ENCODE data around the gene BROX. TPM values are rescaled to one million over a fixed set of nuclear protein-coding genes. Genes with fewer than 3 reads are reported as not detected.
"Not testable (repeated sequence)": the region's sequence is repeated elsewhere in the genome, so short reads cannot be mapped to it uniquely, and the experiment has no call there.

The BROX gene, protein sequence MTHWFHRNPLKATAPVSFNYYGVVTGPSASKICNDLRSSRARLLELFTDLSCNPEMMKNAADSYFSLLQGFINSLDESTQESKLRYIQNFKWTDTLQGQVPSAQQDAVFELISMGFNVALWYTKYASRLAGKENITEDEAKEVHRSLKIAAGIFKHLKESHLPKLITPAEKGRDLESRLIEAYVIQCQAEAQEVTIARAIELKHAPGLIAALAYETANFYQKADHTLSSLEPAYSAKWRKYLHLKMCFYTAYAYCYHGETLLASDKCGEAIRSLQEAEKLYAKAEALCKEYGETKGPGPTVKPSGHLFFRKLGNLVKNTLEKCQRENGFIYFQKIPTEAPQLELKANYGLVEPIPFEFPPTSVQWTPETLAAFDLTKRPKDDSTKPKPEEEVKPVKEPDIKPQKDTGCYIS
- total RNA-seq: 27.8 and 34.6 TPM in 2 replicates

DNA sequence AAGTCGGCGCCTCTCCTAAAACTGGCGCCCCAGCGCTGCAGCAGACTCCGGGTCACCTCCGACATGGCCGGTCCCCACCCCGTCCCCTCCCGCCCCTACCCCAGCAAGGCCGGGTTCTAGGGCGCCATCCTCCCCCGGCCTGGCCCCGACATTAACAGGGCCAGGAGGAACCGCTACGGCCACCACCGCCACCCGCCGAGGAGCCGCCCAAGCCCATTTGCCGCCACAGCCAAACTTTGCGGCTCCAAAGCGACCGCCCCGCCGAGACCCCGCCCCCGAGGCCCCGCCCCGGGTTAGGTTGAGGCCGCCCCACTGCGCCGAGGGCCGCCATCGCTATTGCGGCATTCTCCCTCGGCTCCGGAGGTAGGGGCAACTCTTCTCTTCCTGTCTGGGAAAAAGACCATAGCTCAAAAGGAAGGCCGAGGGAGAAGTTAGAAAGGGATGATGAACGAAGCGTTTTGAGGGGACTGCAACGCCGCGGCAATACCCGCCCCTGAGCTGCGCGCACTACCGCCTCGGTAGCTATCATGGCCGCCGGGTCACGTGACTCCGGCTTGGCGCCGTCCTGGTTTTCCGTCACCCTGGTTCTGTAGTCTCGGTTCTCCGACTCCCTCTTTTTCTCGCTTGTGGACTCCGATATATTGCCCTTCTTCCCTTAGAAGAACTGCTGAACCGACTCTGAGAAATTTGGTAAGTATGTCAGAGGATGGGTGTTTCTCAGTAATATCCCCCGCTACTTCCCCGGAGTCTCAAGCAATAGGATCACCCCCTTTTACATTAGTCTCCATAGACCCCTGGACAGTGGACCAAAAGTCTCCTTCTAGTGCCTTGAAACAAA is at the start of gene BROX, which contains the start of gene AIDA:
Gene BROX, plus strand, starts transcription at position 312 of the 838 bp plus-strand sequence. CDS start 3,136 bp downstream, outside the sequence.
Gene AIDA, minus strand, starts transcription at position 239 of the 838 bp plus-strand sequence. Its CDS starts 174 bp downstream, at position 65.
- peak within 1 kb of the TSS; percentile 93 for H3K4me3 Mint-ChIP-seq
- H3K9me3 Mint-ChIP-seq: no peaks in the 10 kb centered on the region
- intact Hi-C loops (cut with micrococcal nuclease): loop anchor here (1.0 to 10.0 kb wide), 13 partner anchors 20 to 1834 kb away; partner anchors contain the start of genes DUSP10, HLX, TAF1A and TP53BP2
- ATAC-seq (ENCODE audit: low read depth) (peak; percentile 75), DNase-seq (peak; percentile 98)
- TF ChIP-seq, protein P1, sequence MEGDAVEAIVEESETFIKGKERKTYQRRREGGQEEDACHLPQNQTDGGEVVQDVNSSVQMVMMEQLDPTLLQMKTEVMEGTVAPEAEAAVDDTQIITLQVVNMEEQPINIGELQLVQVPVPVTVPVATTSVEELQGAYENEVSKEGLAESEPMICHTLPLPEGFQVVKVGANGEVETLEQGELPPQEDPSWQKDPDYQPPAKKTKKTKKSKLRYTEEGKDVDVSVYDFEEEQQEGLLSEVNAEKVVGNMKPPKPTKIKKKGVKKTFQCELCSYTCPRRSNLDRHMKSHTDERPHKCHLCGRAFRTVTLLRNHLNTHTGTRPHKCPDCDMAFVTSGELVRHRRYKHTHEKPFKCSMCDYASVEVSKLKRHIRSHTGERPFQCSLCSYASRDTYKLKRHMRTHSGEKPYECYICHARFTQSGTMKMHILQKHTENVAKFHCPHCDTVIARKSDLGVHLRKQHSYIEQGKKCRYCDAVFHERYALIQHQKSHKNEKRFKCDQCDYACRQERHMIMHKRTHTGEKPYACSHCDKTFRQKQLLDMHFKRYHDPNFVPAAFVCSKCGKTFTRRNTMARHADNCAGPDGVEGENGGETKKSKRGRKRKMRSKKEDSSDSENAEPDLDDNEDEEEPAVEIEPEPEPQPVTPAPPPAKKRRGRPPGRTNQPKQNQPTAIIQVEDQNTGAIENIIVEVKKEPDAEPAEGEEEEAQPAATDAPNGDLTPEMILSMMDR (IDR thresholded peaks at IDR 0.05): no peak
- H3K36me3 Mint-ChIP-seq (ENCODE audit: low read depth): peaks cover 59% of the 10 kb centered on the region
- peaks cover 57% of the 10 kb centered on the region for H3K4me1 Mint-ChIP-seq
- CTCF ChIA-PET: interaction anchor here (0.8 to 1.9 kb wide), 8 partner anchors 9 to 411 kb away, joined by 3 to 10 read pairs (median 4); no protein-coding TSS in a partner anchor
- POLR2A ChIA-PET: interaction anchor here (0.7 to 7.7 kb wide), 32 partner anchors 9 to 1280 kb away, joined by 3 to 127 read pairs (median 5); partner anchors contain the start of genes CAPN2, FAM177B and TAF1A
- peak within 1 kb of the TSS; percentile 100 for H3K27ac Mint-ChIP-seq
- no peaks in the 10 kb centered on the region for H3K27me3 Mint-ChIP-seq

DNA sequence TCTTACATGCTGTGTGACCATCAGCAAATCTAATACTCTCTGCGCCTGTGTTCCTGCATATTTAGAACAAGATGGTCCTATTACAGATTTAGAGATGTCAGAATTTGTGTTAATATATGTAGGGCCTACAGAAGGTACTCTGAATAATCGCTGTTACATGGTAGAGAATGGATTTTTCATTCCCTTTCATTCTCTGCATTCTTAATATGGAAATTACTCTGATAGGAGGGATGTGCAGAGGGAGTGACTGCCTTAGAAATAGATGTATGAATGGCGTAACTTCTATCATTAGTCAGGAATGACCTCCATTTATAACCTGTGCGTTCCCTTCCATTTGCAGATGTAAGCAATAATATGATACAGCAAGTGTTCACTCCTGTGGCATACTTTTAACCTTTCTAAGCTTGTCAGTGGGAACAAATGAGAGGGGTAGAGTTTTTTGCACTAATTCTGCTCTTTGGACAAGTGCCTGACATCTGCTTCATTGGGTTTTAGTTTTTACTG is 48.9 kb upstream of the BROX start:
- intact Hi-C loops (cut with micrococcal nuclease): no loop called here
- Mint-ChIP-seq H3K36me3 (ENCODE audit: low read depth) (peaks cover 87% of the 10 kb centered on the region), H3K27me3 (no peaks in the 10 kb centered on the region), H3K4me1 (no peaks in the 10 kb centered on the region), H3K4me3 (no peak overlapping the region), H3K27ac (no peak overlapping the region), H3K9me3 (no peaks in the 10 kb centered on the region)
- DNase-seq (no peak), ATAC-seq (ENCODE audit: low read depth) (no peak)
- TF ChIP-seq, protein P1 (IDR thresholded peaks at IDR 0.05): no peak
- CTCF ChIA-PET: no interaction called here
- POLR2A ChIA-PET: no interaction called here

DNA sequence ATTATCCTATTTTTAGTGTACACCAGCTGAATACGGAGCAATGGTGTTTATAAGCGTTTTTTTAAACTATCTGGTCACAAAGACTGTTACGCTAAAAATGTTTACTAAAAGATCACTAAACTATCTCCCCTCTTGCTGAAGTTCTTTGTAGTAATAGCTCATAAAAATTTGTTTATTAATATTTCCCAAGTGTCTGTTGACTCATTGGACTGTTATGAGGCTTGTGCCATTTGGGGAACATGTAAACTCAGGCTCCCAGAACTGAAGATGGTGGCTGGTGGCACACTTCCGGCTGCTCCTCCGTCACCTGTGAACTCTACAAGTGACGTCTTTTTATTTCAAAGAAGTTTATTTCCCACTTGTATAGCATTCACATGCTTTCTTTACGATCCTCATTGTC is 46.4 kb upstream of the BROX start:
- POLR2A ChIA-PET: interaction anchor here (0.6 to 0.8 kb wide), 2 partner anchors 22 to 458 kb away, joined by 3 read pairs; no protein-coding TSS in a partner anchor
- Mint-ChIP-seq H3K27me3 (no peaks in the 10 kb centered on the region), H3K4me3 (no peak overlapping the region), H3K9me3 (no peaks in the 10 kb centered on the region), H3K27ac (no peak overlapping the region), H3K4me1 (no peaks in the 10 kb centered on the region), H3K36me3 (ENCODE audit: low read depth) (peaks cover 78% of the 10 kb centered on the region)
- CTCF ChIA-PET: no interaction called here
- TF ChIP-seq, protein P1 (IDR thresholded peaks at IDR 0.05): no peak
- ATAC-seq (ENCODE audit: low read depth) (no peak), DNase-seq (no peak)
- intact Hi-C loops (cut with micrococcal nuclease): no loop called here

DNA sequence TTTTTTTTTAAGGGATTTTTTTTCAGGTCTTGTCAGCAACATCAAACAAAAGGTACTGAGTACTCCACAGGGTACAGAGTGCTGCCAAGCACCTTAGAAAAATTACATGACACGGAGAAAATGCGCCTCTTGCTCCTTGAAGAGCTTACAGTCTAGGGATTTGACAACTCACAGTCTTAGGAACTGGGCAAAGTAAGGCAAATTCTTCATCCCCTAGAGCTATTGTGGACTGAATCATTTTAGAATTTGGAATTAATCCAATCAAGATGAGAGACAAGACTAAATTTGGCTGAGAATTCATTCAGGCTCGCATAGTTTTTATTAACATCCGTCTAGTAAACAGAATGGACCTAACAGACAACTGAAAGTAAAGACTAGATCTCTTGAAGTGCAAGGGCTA is 44.2 kb upstream of the BROX start:
- H3K9me3 Mint-ChIP-seq; H3K4me1 Mint-ChIP-seq; DNase-seq; ATAC-seq (ENCODE audit: low read depth); H3K4me3 Mint-ChIP-seq; CTCF ChIA-PET; H3K27me3 Mint-ChIP-seq; intact Hi-C loops (cut with micrococcal nuclease); POLR2A ChIA-PET; H3K27ac Mint-ChIP-seq: not testable (repeated sequence)
- peaks cover 77% of the 10 kb centered on the region for H3K36me3 Mint-ChIP-seq (ENCODE audit: low read depth)

DNA sequence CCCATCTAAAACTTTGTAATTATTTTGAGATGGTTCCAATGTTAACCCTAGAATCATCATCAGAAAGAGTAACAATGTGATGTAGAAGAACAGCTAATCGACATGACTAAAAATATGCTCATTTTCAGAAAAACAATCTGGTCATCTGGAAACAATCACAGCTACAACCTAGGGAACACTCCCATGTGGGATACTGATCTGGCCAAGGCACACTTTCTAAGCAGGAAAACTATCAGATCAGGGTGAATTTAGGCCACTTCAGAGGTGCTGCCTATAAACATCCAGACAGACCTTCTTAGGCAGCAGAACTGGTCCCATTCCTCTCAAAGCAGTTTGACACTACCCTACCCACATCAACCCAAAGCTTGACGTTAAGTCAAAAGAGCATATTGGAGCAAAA is 43.3 kb upstream of the BROX start:
- H3K4me3 Mint-ChIP-seq; DNase-seq; H3K4me1 Mint-ChIP-seq; H3K27ac Mint-ChIP-seq; POLR2A ChIA-PET; ATAC-seq (ENCODE audit: low read depth); CTCF ChIA-PET; H3K9me3 Mint-ChIP-seq; H3K27me3 Mint-ChIP-seq; intact Hi-C loops (cut with micrococcal nuclease): not testable (repeated sequence)
- peaks cover 76% of the 10 kb centered on the region for H3K36me3 Mint-ChIP-seq (ENCODE audit: low read depth)

Measured in activated B cell treated with CpG ODN at 0.5 μM for 24 hours (primary cell).